DMS114 treated with DMSO at 0.1 percent for 48 hours (cell line): ENCODE data around the gene ATP11C.
"Not testable (repeated sequence)": the region's sequence is repeated elsewhere in the genome, so short reads cannot be mapped to it uniquely, and the experiment has no call there.

ENCODE experiments used
- DNase-seq: peaks from one replicate; lab custom pipeline; 2025; ENCODE audit not compliant: unreplicated experiment; lab: John Stamatoyannopoulos, UW

The ATP11C gene

GRCh38 chrX:139738581-139738980, 194.3 kb downstream of the ATP11C start:
- no peak for DNase-seq

- DNase-seq: no peak
These were observed 196.7 kb downstream of the ATP11C start for GRCh38 chrX:139736151-139736550.

GRCh38 chrX:139734996-139735395, 197.9 kb downstream of the ATP11C start:
- no peak for DNase-seq

GRCh38 chrX:139725720-139726119, 207.1 kb downstream of the ATP11C start:
- DNase-seq: no peak

GRCh38 chrX:139724626-139725025, 208.2 kb downstream of the ATP11C start:
- DNase-seq: no peak

GRCh38 chrX:139720979-139721378, 211.9 kb downstream of the ATP11C start:
- DNase-seq: no peak

GRCh38 chrX:139720136-139720535, 212.7 kb downstream of the ATP11C start:
- DNase-seq: no peak

GRCh38 chrX:139708067-139708466, 224.8 kb downstream of the ATP11C start, which contains the start of gene MCF2:
Gene MCF2, minus strand, starts transcription at chrX:139708167. Its CDS starts 56,423 bp downstream, at chrX:139651744.
- no peak for DNase-seq

- no peak for DNase-seq
These were observed 230.2 kb downstream of the ATP11C start for GRCh38 chrX:139702658-139703057.

- no peak for DNase-seq
These were observed 239.9 kb downstream of the ATP11C start for GRCh38 chrX:139692908-139693307.

- DNase-seq: no peak
These were observed 240.4 kb downstream of the ATP11C start for GRCh38 chrX:139692506-139692849.

- DNase-seq: no peak
These were observed 240.9 kb downstream of the ATP11C start for GRCh38 chrX:139691843-139692505.

- DNase-seq: no peak
These were observed 241.4 kb downstream of the ATP11C start for GRCh38 chrX:139691493-139691842.

- DNase-seq: not testable (repeated sequence)
These were observed 247.7 kb downstream of the ATP11C start for GRCh38 chrX:139685175-139685574.

- DNase-seq: no peak
These were observed 252.5 kb downstream of the ATP11C start for GRCh38 chrX:139680356-139680755.
